GM18499 (cell line): Measurements from ENCODE around the gene FKBP5.

Experiments used
- ATAC-seq: cut with Tn5 transposase; IDR thresholded peaks from one replicate; pipeline ENCODE4 v1.9.1; 2021; ENCODE audit warnings: moderate number of reproducible peaks; ENCODE audit not compliant: insufficient read depth, unreplicated experiment

Gene FKBP5

DNA sequence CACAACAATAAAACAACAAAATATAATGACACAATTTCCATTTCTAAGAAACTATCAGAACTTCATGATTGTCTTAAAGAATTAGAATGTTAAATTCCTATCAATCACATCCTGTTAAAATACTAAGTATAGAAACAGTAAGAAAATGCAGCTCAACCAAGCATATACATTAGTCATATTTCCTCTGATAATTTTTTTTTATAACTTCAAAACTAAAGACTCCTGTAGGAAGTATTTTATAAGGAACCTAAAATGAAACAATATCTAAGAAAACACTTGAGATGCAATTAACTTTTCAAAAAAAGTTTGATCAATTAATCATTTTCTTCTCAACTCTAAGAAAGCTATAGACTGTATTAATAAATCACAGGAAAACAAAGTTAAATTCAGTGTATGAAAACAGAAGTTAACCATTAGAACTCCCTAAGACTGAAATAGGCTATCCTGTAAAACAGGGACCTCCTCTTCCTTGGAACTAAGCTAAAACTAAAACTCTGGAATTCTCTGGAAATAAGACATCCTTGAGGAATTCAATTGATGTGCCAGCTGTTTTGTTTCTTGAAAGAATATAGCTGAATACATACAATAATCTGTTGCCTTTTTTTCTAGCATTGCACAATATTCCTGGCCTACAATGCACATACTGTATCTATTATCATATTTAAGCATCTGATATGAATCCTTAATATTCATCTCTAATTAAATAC is 19.8 kb downstream of the FKBP5 start:
- no peak for ATAC-seq

DNA sequence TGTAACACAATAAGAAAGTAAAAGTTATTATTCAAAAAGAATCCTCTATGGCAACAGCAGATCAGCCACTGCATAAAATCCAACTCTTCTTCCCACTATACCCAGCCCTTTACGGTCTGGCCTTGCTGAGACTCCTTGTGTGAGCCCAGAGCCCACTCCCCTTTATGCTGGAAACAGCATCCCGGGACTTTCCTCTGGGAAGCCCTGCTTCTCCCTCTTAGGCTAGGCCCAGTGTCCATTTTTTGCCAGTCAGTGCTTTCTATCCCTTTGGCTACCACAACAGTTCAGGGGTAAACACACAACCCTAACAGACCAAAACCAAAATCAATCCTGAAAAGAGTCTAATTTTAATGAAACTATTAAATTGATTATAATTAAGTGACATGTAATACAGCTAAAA is 20.6 kb downstream of the FKBP5 start:
- ATAC-seq: no peak

DNA sequence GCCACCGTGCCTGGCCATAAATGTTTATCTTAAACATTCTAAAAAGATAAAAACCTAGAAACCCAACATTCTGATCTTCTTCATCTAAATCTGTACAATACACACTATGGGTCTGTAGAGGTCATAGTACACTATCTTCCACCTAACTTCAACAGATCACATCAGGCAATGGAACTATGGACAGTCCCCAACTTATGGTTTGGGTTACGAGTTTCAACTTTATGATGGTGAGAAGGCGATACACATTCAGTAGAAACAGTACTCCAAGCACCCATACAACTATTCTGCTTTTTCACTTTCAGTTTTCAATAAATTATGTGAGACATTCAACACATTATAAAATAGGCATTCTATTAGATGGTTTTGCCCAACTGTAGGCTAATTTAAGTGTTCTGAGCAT is 23.1 kb downstream of the FKBP5 start:
- no peak for ATAC-seq

- ATAC-seq: no peak
Observed at GRCh38 chr6:35664945-35665344, 23.8 kb downstream of the FKBP5 start.

- no peak for ATAC-seq
Observed at GRCh38 chr6:35663447-35664235, 25.1 kb downstream of the FKBP5 start.

DNA sequence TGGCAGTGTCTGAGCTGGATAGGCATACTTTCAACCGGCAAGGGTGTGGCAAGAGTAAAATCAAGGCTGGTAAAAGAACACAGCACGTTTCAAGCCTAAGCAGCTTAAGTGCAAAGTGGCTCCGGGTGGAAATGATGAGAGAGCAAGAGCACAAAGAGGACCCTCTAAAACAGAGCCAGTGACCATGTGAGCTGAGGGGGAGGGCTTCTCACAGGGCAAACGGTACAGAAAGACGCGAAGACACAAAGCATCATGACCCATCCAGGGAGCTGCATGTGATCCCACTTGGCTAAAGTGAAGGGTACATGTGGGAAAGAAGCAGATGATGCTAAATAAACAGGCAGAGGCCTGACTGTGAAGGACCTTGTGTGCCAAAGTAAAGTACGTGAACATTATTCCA is 25.7 kb downstream of the FKBP5 start:
- no peak for ATAC-seq

DNA sequence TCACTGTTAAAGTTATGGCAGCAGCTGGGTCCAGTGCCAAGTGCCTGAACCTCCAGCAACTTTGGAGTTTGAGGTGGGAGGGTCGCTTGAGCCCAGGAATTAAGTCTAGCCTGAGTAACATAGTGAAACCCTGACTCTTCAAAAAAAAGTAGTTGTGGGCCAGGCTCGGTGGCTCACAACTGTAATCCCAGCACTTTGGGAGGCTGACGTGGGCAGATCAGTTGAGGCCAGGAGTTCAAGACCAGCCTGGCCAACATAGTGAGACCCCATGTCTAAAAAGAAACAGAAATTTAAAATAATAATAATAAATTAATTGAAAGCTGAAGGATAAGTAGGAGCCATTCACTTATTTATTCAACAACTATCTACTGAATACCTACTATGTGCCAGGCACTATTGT is 33.8 kb downstream of the FKBP5 start:
- ATAC-seq: no peak

GRCh38 chr6:35651244-35651643 is 37.5 kb downstream of the FKBP5 start:
- no peak for ATAC-seq

DNA sequence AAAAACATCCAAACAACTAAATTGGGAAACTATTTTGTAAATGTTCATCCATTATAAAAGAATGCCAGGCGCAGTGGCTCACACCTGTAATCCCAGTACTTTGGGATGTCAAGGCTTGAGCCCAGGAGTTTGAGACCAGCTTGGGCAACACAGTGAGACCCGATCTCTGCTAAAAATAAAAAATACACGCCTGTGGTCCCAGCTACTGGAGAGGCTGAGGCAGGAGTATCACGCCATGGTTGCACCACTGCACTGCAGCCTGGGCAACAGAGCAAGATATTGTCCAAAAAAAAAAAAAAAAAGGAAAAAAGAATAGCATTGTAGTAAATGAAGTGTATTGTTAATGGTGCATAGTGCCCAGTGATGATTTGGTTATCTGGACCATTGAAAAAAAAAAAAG is 38.7 kb downstream of the FKBP5 start:
- ATAC-seq: no peak

DNA sequence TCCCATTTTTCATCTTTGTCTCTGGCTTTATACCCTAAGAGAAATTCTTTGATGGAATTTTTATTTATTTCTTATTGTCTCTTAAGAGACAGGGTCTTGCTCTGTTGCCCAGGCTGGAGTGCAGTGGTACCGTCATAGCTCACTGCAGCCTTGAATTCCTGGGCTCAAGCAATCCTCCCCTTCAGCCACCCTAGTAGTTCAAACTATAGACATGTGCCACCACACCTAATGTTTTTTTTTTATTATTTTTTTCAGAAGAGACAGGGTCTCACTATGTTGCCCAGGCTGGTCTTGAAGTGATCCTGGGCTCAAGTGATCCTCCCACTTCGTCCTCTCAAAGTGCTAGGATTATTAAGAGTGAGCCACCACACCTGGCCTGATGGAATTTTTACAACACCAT is 40.5 kb downstream of the FKBP5 start:
- ATAC-seq: no peak

- no peak for ATAC-seq
Observed at GRCh38 chr6:35647400-35647799, 41.3 kb downstream of the FKBP5 start.

DNA sequence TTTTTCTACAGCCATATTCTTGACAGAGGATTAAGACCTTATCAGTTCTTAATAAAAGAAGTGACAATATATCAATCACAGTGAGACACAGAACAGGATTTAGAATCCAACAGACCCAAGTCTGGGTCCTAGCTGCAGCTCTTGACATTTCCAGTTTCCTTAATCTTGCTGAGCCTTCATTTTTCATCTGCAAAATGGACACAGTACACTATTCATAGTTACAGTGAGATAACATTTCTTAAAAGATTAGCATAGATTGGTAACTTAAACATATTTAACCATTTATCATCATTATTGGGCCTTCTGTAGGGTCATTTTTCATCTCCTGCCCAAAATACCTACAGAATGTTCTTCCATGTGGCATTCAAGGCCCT is 45.6 kb downstream of the FKBP5 start:
- ATAC-seq: no peak

DNA sequence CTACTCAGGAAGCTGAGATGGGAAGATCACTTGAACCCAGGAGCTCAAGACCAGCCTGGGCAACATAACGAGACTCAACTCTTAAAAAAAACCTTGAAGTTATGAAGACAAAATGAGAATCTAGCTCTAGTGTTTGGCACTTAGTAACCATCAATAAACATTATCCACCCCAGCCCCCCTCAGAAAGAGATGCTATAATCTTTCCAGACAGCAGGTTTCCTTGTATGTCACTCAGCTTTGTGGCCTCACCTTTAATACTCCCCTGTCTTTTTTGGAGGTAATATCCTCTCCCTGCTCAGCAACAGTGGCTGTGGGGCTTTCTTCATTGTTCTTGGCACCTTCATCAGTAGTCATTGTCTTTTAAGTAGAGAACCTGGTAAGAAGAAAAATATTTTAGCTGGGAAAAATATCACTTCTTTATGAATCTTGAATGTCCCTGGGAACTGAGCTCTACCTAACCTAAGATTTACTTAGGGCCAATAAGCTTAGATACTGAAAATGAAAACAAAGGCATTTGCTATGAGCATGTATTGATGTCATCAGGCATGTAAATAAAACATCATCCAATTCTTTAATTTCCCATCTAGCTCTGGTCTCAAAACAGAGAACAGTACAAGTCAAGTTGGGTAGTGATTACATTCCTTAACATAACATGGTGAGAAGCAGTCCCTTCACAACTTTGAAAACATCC is 46.1 kb downstream of the FKBP5 start:
- ATAC-seq: no peak

DNA sequence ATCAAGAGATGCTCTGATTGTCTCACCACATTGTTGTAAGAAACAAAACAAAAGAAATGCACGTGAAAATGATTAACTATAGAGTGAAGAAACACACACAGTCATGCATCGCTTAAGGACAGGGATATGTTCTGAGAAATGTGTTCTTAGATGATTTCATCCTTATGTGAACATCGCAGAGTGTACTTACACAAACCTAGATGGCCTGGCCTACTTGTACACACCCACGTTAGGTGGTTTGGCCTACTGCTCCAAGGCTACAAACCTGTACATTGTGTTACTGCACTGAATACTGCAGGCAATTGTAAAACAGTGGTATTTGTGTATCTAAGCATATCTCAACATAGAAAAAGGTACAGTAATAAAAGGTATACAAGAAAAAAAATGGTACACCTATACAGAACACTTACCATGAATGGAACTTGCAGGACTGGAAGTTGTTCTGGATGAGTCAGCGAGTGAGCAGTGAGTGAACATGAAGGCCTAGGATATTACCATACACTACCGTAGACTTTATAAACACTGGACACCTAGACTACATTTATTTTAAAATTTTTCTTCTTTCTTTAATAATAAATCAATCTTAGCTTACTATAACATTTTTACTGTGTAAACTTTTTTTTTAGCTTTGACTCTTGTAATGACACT is 48.6 kb downstream of the FKBP5 start:
- ATAC-seq: no peak

- ATAC-seq: no peak
Observed at GRCh38 chr6:35638679-35639078, 50.0 kb downstream of the FKBP5 start.

- ATAC-seq: no peak
Observed at GRCh38 chr6:35637911-35638310, 50.8 kb downstream of the FKBP5 start.

DNA sequence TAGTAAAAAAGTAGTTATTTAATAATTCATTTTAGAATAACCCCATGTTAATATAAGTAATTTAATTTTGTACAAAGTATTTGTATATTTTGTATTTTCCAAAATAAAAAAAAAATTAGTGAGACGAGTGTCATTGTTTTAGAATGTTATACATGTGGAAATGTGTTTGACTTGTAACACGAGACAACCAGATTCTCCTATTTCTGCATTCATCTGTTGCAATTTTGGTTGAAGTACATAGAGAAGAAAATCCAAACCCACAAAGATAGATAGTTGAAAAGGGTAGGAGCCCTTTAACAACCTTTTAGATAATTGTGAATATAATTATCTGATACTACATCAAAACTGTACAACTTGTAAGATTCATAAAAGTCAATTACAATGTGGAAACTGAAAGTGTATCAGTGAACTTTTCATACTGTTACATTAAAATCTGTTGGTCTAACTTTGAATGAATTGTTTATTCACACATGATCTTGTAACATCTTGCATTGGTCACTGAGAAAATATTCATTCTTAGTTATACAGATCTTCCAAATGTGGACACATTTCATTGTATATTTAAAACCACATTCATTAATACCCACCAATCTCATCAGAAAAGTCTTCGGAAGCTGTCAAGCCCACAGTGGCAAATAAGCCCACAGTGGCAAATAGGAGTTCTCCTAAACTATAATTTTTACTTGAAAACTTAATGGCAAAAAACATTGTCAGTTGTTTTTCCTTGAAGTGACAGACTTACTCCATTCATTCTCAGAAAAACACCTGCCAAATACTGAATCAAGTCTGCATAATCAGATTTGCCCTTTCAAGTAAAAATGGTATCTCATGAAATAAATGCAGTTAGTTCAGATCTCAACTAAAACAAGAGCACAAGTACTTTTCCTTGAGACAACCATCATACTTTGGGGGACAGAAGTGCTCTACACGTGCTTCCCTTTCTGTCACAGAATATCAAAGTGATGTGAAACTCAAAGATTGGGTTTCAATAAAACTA is 52.8 kb downstream of the FKBP5 start:
- ATAC-seq: no peak

- ATAC-seq: no peak
Observed at GRCh38 chr6:35634316-35634715, 54.4 kb downstream of the FKBP5 start.

DNA sequence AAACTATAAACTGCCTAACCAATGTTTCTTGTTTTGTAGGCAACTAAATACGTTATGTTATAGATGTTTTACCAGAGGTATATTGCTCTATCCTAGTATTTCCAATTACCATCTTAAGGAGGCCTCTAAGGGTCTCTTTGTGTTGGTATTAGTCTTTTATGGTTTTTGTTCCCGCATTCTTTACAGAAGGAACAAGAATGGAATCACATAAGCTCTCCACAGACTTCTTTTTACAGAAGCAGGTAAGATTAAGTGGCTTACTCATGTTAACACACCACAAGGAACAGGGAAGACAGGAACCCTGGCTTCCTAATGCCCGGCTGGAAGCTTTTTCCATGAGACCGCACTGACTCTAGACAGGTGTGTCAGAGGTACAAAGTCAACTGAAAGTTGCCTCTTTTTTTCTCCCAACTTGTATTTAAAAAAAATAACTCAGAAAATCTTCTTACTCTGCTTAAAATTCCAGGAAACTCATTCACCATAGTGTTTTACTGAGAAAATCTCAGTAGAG is 55.1 kb downstream of the FKBP5 start:
- no peak for ATAC-seq
